ENCODE measurements around the gene OR7A5. TPM values are rescaled to one million over a fixed set of nuclear protein-coding genes. Genes with fewer than 3 reads are reported as not detected.

Gene OR7A5
- total RNA-seq, 1 experiment from 2014 or later, result not detected

DNA sequence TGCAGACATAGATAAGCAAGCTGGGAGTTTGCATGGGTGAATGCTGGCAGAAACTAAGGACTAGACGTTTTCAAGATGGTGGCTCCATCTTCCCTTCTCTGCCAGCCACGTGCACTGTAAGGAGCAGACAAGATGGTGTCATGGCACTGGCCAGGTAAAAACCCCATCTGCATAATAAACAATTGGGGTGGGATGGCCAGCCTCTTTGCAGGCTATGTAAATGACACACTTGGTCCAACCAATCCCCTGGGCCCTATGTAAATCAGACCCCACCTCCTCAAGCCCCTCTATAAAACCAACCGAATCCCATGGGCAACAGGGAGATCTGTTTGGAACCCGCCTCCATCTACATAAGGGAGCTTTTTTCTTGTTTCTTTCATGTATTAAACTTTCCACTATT is 2.4 kb upstream of the OR7A5 start:
- DNase-seq (ENCODE audit: low spot score), result no peak
- Mint-ChIP-seq H3K4me3 (no peak overlapping the region), H3K36me3 (no peaks in the 10 kb centered on the region), H3K9me3 (peaks cover 27% of the 10 kb centered on the region), H3K4me1 (peaks cover 13% of the 10 kb centered on the region), H3K27me3 (ENCODE audit: low read depth) (peaks cover 11% of the 10 kb centered on the region), H3K27ac (no peak overlapping the region)
- CTCF ChIA-PET, result interaction anchor here (2.3 kb wide), 1 partner anchor 51 kb away, joined by 10 read pairs; no protein-coding TSS in a partner anchor
- TF ChIP-seq, protein P1, sequence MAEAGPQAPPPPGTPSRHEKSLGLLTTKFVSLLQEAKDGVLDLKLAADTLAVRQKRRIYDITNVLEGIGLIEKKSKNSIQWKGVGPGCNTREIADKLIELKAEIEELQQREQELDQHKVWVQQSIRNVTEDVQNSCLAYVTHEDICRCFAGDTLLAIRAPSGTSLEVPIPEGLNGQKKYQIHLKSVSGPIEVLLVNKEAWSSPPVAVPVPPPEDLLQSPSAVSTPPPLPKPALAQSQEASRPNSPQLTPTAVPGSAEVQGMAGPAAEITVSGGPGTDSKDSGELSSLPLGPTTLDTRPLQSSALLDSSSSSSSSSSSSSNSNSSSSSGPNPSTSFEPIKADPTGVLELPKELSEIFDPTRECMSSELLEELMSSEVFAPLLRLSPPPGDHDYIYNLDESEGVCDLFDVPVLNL (CRISPR knock-in tag; IDR thresholded peaks at IDR 0.05; ENCODE audit: borderline replicate concordance, low read depth), result no peak
- TF ChIP-seq ELF4 (CRISPR knock-in tag; IDR thresholded peaks at IDR 0.05; ENCODE audit: low read depth) (no peak), SP1 (CRISPR knock-in tag; conservative IDR thresholded peaks at IDR 0.05) (no peak), ETV6 (CRISPR knock-in tag; IDR thresholded peaks at IDR 0.05) (no peak), ATF1 (CRISPR knock-in tag; IDR thresholded peaks at IDR 0.05) (no peak), ZNF317 (CRISPR knock-in tag; IDR thresholded peaks at IDR 0.05; ENCODE audit: borderline replicate concordance, low read depth) (no peak)
- TF ChIP-seq, protein P2, sequence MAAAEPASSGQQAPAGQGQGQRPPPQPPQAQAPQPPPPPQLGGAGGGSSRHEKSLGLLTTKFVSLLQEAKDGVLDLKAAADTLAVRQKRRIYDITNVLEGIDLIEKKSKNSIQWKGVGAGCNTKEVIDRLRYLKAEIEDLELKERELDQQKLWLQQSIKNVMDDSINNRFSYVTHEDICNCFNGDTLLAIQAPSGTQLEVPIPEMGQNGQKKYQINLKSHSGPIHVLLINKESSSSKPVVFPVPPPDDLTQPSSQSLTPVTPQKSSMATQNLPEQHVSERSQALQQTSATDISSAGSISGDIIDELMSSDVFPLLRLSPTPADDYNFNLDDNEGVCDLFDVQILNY (CRISPR knock-in tag; IDR thresholded peaks at IDR 0.05), result no peak
- TF ChIP-seq, protein P3, sequence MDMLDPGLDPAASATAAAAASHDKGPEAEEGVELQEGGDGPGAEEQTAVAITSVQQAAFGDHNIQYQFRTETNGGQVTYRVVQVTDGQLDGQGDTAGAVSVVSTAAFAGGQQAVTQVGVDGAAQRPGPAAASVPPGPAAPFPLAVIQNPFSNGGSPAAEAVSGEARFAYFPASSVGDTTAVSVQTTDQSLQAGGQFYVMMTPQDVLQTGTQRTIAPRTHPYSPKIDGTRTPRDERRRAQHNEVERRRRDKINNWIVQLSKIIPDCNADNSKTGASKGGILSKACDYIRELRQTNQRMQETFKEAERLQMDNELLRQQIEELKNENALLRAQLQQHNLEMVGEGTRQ (CRISPR knock-in tag; IDR thresholded peaks at IDR 0.05), result no peak
- TF ChIP-seq, protein P4, sequence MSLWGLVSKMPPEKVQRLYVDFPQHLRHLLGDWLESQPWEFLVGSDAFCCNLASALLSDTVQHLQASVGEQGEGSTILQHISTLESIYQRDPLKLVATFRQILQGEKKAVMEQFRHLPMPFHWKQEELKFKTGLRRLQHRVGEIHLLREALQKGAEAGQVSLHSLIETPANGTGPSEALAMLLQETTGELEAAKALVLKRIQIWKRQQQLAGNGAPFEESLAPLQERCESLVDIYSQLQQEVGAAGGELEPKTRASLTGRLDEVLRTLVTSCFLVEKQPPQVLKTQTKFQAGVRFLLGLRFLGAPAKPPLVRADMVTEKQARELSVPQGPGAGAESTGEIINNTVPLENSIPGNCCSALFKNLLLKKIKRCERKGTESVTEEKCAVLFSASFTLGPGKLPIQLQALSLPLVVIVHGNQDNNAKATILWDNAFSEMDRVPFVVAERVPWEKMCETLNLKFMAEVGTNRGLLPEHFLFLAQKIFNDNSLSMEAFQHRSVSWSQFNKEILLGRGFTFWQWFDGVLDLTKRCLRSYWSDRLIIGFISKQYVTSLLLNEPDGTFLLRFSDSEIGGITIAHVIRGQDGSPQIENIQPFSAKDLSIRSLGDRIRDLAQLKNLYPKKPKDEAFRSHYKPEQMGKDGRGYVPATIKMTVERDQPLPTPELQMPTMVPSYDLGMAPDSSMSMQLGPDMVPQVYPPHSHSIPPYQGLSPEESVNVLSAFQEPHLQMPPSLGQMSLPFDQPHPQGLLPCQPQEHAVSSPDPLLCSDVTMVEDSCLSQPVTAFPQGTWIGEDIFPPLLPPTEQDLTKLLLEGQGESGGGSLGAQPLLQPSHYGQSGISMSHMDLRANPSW (CRISPR knock-in tag; conservative IDR thresholded peaks at IDR 0.05; ENCODE audit: low read depth), result no peak
- peak; percentile 59 for ATAC-seq
- POLR2A ChIA-PET, result no interaction called here

DNA sequence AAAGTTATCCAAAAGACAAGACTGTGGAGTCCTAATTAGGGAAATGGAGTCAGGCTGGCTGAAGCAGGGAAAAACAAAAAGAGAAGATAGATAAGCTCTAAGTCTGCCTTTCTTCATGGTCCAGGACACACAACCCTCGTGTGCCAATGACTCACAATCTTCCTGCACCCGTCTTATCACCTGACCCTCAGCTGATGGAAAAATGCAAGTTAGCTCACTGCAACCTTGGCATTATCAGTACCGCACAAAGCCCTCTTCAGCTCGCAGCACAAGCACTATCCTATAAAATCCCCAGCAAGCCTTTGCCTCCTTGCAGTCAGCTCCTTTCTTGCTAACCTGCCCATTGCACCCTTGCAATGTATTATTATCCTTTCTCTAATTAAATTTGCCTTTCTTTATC is 4.3 kb downstream of the OR7A5 start:
- TF ChIP-seq, protein P5, sequence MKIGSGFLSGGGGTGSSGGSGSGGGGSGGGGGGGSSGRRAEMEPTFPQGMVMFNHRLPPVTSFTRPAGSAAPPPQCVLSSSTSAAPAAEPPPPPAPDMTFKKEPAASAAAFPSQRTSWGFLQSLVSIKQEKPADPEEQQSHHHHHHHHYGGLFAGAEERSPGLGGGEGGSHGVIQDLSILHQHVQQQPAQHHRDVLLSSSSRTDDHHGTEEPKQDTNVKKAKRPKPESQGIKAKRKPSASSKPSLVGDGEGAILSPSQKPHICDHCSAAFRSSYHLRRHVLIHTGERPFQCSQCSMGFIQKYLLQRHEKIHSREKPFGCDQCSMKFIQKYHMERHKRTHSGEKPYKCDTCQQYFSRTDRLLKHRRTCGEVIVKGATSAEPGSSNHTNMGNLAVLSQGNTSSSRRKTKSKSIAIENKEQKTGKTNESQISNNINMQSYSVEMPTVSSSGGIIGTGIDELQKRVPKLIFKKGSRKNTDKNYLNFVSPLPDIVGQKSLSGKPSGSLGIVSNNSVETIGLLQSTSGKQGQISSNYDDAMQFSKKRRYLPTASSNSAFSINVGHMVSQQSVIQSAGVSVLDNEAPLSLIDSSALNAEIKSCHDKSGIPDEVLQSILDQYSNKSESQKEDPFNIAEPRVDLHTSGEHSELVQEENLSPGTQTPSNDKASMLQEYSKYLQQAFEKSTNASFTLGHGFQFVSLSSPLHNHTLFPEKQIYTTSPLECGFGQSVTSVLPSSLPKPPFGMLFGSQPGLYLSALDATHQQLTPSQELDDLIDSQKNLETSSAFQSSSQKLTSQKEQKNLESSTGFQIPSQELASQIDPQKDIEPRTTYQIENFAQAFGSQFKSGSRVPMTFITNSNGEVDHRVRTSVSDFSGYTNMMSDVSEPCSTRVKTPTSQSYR (CRISPR knock-in tag; IDR thresholded peaks at IDR 0.05), result no peak
- TF ChIP-seq, protein P2 (CRISPR knock-in tag; IDR thresholded peaks at IDR 0.05), result no peak
- TF ChIP-seq GTF2I (CRISPR knock-in tag; conservative IDR thresholded peaks at IDR 0.05), result no peak
- TF ChIP-seq TCF7 (CRISPR knock-in tag; IDR thresholded peaks at IDR 0.05; ENCODE audit: low read depth), result no peak
- H3K4me3 Mint-ChIP-seq, result no peak overlapping the region
- no peak overlapping the region for H3K27ac Mint-ChIP-seq
- DNase-seq (ENCODE audit: low spot score), result no peak
- peaks cover 31% of the 10 kb centered on the region for H3K9me3 Mint-ChIP-seq
- 0 out of 2 replicates have a peak, but pooled peaks cover 3% of the 10 kb centered on the region for H3K36me3 Mint-ChIP-seq
- ATAC-seq, result no peak
- POLR2A ChIA-PET, result no interaction called here
- H3K4me1 Mint-ChIP-seq, result peaks cover 13% of the 10 kb centered on the region
- H3K27me3 Mint-ChIP-seq (ENCODE audit: low read depth), result peaks cover 15% of the 10 kb centered on the region
- CTCF ChIA-PET, result no interaction called here

DNA sequence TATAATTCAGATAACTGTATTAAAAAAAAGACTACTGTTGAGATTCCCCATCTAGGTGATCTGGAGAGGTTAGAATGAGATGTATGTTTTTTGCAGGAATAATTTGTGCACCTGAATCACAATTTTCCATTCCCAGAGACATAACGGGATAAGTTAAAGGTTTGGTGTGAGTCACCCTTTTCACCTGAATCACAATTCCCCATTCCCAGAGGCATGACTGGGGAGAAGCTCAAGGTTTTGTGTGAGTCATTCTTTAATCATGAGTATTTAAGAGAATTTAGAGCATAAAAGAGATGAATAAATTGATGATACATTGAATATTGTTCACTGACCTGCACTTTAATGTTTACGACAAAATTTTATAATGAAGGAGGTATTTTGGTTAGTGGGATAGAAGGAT is 9.0 kb downstream of the OR7A5 start:
- Mint-ChIP-seq H3K4me1 (no peaks in the 10 kb centered on the region), H3K36me3 (0 out of 2 replicates have a peak, but pooled peaks cover 2% of the 10 kb centered on the region), H3K27me3 (ENCODE audit: low read depth) (peaks cover 15% of the 10 kb centered on the region), H3K27ac (no peak overlapping the region), H3K9me3 (peaks cover 47% of the 10 kb centered on the region), H3K4me3 (no peak overlapping the region)
- CTCF ChIA-PET, result no interaction called here
- POLR2A ChIA-PET, result no interaction called here
- ATAC-seq (no peak), DNase-seq (ENCODE audit: low spot score) (no peak)
- TF ChIP-seq SMAD3 (CRISPR knock-in tag; IDR thresholded peaks at IDR 0.05; ENCODE audit: borderline replicate concordance), result no peak
- no peak for TF ChIP-seq RORB (CRISPR knock-in tag; IDR thresholded peaks at IDR 0.05)
- TF ChIP-seq FOXJ3 (CRISPR knock-in tag; IDR thresholded peaks at IDR 0.05; ENCODE audit: borderline replicate concordance), result no peak
- no peak for TF ChIP-seq CREM (CRISPR knock-in tag; IDR thresholded peaks at IDR 0.05)
- no peak for TF ChIP-seq ZNF121 (CRISPR knock-in tag; IDR thresholded peaks at IDR 0.05)
- TF ChIP-seq, protein P6, sequence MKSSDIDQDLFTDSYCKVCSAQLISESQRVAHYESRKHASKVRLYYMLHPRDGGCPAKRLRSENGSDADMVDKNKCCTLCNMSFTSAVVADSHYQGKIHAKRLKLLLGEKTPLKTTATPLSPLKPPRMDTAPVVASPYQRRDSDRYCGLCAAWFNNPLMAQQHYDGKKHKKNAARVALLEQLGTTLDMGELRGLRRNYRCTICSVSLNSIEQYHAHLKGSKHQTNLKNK (CRISPR knock-in tag; IDR thresholded peaks at IDR 0.05), result no peak
- TF ChIP-seq ZNF423 (CRISPR knock-in tag; IDR thresholded peaks at IDR 0.05), result no peak
- no peak for TF ChIP-seq MYBL2 (CRISPR knock-in tag; IDR thresholded peaks at IDR 0.05)
- TF ChIP-seq, protein P7, sequence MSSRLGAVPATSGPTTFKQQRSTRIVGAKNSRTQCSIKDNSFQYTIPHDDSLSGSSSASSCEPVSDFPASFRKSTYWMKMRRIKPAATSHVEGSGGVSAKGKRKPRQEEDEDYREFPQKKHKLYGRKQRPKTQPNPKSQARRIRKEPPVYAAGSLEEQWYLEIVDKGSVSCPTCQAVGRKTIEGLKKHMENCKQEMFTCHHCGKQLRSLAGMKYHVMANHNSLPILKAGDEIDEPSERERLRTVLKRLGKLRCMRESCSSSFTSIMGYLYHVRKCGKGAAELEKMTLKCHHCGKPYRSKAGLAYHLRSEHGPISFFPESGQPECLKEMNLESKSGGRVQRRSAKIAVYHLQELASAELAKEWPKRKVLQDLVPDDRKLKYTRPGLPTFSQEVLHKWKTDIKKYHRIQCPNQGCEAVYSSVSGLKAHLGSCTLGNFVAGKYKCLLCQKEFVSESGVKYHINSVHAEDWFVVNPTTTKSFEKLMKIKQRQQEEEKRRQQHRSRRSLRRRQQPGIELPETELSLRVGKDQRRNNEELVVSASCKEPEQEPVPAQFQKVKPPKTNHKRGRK (CRISPR knock-in tag; IDR thresholded peaks at IDR 0.05; ENCODE audit: borderline replicate concordance), result no peak
- no peak for TF ChIP-seq NFE2L1 (CRISPR knock-in tag; IDR thresholded peaks at IDR 0.05)

Data from WTC11 (cell line).